AG10803 (cell line): Measurements from ENCODE around the gene TMED10.

ENCODE experiments used
- DNase-seq: peaks from one replicate; pipeline ENCODE4 v3.0.0; 2010; ENCODE audit warnings: low read depth
- H3K4me3 ChIP-seq: 2 replicates; pipeline ENCODE4 v1.5.1; 2011; ENCODE audit warnings: mild to moderate bottlenecking, low read length, control low read depth
- TF ChIP-seq, protein P1 (sequence below): conservative IDR thresholded peaks from 2 replicates; pipeline ENCODE4 v1.5.1; 2011; ENCODE audit warnings: mild to moderate bottlenecking, low read length, control low read depth, inconsistent platforms

Gene TMED10

DNA sequence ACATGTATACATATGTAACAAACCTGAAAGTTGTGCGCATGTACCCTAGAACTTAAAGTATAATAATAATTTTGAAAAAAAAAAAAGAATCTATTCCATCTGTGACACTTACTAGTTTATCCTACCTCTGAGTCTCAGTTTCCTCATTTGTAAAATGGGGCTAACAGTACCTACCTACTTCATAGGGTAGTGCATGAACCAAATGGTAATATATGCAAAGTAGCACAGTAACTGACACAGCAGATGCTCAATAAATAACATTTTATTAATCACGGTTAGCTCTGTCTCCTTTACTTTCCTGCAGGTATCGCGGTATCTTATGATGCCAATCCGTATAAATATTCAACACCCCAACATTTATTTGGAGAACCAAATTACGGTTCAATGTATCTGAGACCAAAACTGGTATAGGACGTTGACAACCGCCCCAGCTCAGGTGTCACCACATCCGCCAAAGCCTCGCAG lies 703 bp downstream of the TMED10 start:
- TF ChIP-seq, protein P1, sequence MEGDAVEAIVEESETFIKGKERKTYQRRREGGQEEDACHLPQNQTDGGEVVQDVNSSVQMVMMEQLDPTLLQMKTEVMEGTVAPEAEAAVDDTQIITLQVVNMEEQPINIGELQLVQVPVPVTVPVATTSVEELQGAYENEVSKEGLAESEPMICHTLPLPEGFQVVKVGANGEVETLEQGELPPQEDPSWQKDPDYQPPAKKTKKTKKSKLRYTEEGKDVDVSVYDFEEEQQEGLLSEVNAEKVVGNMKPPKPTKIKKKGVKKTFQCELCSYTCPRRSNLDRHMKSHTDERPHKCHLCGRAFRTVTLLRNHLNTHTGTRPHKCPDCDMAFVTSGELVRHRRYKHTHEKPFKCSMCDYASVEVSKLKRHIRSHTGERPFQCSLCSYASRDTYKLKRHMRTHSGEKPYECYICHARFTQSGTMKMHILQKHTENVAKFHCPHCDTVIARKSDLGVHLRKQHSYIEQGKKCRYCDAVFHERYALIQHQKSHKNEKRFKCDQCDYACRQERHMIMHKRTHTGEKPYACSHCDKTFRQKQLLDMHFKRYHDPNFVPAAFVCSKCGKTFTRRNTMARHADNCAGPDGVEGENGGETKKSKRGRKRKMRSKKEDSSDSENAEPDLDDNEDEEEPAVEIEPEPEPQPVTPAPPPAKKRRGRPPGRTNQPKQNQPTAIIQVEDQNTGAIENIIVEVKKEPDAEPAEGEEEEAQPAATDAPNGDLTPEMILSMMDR = no peak
- H3K4me3 ChIP-seq = peak overlapping the region; percentile 97
- no peak for DNase-seq

DNA sequence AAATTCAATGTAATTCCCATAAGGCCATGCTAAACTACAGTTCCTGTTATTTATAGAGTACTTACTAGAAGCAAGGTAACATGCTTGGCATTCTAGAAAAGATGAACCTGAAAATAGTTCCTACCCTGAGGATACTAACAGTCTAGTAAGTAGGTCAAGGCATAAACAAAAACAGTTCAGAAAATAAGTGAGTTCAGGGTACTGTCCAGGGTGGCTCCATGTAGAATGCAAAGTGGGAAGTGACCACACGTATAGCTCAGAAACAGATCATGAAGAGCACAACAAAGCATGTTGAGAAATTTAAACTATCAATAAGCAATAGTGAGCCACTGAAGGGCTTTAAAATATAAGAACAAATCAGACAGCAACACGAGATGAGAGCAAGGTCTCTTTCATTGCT lies 2.3 kb downstream of the TMED10 start:
- H3K4me3 ChIP-seq = no peak overlapping the region
- no peak for DNase-seq
- TF ChIP-seq, protein P1 = no peak

DNA sequence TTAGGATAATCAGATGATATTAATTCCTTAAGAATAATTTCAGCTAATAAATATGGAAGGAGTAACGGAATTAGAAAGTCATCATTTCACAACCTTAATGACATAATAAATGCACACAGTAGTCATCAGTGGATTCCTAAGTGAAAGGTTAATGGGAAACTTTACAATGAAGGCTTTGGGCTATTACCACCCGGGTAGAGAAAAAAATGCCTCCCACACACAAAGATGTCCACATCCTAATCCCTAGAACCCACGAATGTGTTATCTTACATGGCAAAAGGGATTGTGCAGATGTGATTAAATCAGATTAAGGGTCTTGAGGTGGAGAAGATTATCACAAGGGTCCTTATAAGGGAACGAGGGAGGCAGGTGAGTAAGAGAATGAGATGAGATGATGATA lies 5.6 kb downstream of the TMED10 start:
- TF ChIP-seq, protein P1 = no peak
- no peak for DNase-seq
- H3K4me3 ChIP-seq = no peak overlapping the region

DNA sequence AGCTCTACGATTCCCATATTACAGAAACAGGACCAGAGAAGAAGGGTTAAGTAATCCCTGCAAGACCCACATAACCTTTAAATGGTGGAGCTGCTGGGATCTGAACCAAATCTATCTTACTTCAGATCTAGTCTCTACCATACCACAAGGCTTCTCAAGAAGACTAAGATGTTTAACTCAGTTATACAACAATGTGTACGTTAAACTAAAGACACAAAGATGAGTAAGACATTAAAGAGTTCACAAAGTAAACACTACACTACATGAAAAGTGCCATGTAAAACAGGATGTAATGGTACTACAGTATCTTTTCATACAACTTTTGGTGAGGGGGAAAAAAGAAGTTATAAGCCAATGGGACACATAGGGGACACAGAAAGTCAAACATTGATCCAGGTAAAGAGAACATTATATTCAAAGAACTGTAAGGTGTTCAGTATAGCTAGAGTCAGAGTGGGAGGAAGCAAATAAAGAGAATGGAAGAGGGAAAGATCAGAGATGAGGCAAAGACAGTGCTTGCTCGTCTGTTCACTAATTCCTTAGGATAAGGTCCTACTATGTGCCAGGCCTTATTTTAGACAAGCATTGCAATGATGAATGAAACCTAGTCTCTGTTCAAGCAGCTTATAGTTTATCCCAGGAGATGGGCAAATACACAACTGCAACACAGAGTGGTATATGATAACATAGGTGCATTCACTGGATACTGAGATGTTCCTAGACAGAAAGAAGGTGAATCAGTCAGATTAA lies 7.7 kb downstream of the TMED10 start:
- TF ChIP-seq, protein P1 = no peak
- DNase-seq = no peak
- H3K4me3 ChIP-seq = no peak overlapping the region

DNA sequence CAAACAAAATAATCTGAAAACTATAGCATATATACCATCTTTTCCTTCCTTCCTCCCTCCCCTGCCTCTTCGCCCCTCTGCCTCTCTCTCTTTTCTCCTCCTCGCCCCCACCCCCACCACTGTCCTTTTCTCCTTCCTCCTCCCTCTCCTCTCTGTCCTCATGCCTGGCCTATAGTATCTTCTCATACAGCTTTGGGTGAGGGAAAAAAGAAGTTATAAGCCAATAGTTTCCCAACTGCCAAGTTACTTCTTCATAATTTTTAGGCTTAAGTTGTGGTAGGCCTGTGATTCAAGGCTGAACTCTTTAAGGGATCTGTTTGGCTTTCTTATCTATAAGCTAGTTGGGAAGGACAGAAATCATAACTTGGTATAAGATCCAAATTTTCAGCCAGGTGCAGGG lies 9.1 kb downstream of the TMED10 start:
- TF ChIP-seq, protein P1 = no peak
- no peak overlapping the region for H3K4me3 ChIP-seq
- DNase-seq = no peak

DNA sequence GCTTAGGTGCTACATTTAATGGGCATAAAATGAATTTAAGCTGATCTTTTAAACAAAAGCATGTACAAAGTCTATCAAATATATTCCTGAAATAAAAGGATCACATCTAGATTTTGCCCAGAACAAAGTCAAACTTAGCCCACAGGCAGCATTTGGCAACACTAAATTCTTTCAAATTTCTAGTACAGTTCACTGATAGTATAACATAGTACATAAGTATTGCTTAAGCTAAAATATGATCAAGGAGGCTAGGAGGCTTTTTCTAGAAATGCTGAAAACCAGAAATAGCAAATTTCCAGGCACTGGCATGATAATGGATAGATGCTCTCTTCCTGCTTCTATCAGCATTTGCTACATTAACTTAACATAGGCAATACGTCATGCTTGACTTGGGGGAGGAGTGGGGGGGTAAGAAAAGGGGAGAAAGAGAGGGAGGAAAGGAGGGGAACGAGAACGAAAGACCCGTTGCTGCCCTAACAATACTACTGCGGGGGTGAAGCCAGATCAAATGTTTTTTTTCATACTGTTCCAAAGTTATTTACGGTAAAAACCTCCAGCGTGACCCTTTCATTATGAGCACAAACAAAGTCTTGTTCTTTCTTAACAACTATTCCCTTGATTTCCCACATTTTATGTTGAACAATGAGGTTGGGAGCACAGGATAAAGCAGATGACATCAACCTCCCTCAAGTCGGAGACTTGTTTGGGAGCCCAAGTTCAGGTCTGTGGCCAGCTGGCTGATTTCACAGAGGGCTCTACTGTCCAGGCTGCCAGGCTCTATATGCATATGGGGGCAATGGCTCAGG lies 10.6 kb downstream of the TMED10 start:
- TF ChIP-seq, protein P1 = no peak
- H3K4me3 ChIP-seq = no peak overlapping the region
- no peak for DNase-seq
